HepG2 (cell line): ENCODE measurements around the gene DNAL4. TPM values are rescaled to one million over a fixed set of nuclear protein-coding genes. Genes with fewer than 3 reads are reported as not detected.

Experiments used
- BRD4 ChIP-seq: sonication (generic); formaldehyde crosslinking; IDR thresholded peaks from 2 replicates; pipeline ENCODE4 v1.4.0; 2020; ENCODE audit warnings: missing genetic modification reagents
- CBFB ChIP-seq: sonication (generic); formaldehyde crosslinking; IDR thresholded peaks from 2 replicates; pipeline ENCODE4 v1.4.0; 2020; ENCODE audit warnings: missing genetic modification reagents
- FOSL2 ChIP-seq: sonication (generic); formaldehyde crosslinking; IDR thresholded peaks from 2 replicates; pipeline ENCODE4 v1.4.0; 2020; ENCODE audit warnings: missing genetic modification reagents
- GTF2F1 ChIP-seq: fragments of 150-350 bp; IDR thresholded peaks from 2 replicates; pipeline ENCODE4 v1.6.1; 2014; ENCODE audit warnings: low read length
- NCOA2 ChIP-seq: sonication (generic); formaldehyde crosslinking; IDR thresholded peaks from 2 replicates; pipeline ENCODE4 v1.8.0; 2022; ENCODE audit warnings: inconsistent platforms
- PHF5A ChIP-seq: IDR thresholded peaks from one replicate; pipeline ENCODE4 v1.6.1; 2018; ENCODE audit warnings: low read depth, missing genetic modification reagents; ENCODE audit not compliant: unreplicated experiment
- POLR2G ChIP-seq: fragments of 200-400 bp; formaldehyde crosslinking; IDR thresholded peaks from 2 replicates; pipeline ENCODE4 v1.6.1; 2018; ENCODE audit warnings: mild to moderate bottlenecking, low read depth, low read length, moderate library complexity
- SIN3A ChIP-seq: IDR thresholded peaks from 2 replicates; pipeline ENCODE4 v1.6.1; 2011; ENCODE audit warnings: low read depth, mild to moderate bottlenecking, control low read depth, low read length, borderline replicate concordance
- SNAPC2 ChIP-seq: sonication (generic); formaldehyde crosslinking; IDR thresholded peaks from 2 replicates; pipeline ENCODE4 v1.8.1; 2022; ENCODE audit warnings: mild to moderate bottlenecking, missing genetic modification reagents
- SNRNP70 ChIP-seq: fragments of 200-400 bp; formaldehyde crosslinking; IDR thresholded peaks from 2 replicates; pipeline ENCODE4 v1.6.1; 2017; ENCODE audit warnings: mild to moderate bottlenecking, low read depth, low read length, moderate library complexity
- SOX5 ChIP-seq: IDR thresholded peaks from 2 replicates; pipeline ENCODE4 v1.6.1; 2016; ENCODE audit warnings: borderline replicate concordance
- TGIF2 ChIP-seq: IDR thresholded peaks from 2 replicates; pipeline ENCODE4 v1.6.1; 2016; ENCODE audit warnings: control low read depth, missing compliant biosample characterization
- ZKSCAN1 ChIP-seq: fragments of 150-350 bp; IDR thresholded peaks from 2 replicates; pipeline ENCODE4 v1.6.1; 2014; ENCODE audit warnings: low read length
- ZNF30 ChIP-seq: sonication (generic); formaldehyde crosslinking; IDR thresholded peaks from 2 replicates; pipeline ENCODE4 v1.5.0; 2020; ENCODE audit warnings: mild to moderate bottlenecking, missing genetic modification reagents
- ZNF44 ChIP-seq: sonication (generic); formaldehyde crosslinking; IDR thresholded peaks from 2 replicates; pipeline ENCODE4 v1.5.1; 2020; ENCODE audit warnings: mild to moderate bottlenecking, missing genetic modification reagents
- ZNF552 ChIP-seq: sonication (generic); formaldehyde crosslinking; IDR thresholded peaks from 2 replicates; pipeline ENCODE4 v1.9.0; 2022; ENCODE audit warnings: missing genetic modification reagents, mild to moderate bottlenecking, borderline replicate concordance
- ZNF780A ChIP-seq: sonication (generic); formaldehyde crosslinking; IDR thresholded peaks from 2 replicates; pipeline ENCODE4 v1.8.0; 2022; ENCODE audit warnings: mild to moderate bottlenecking, missing genetic modification reagents, moderate library complexity
- ZNF841 ChIP-seq: sonication (generic); formaldehyde crosslinking; IDR thresholded peaks from 2 replicates; pipeline ENCODE4 v1.8.1; 2023; ENCODE audit warnings: missing genetic modification reagents, borderline replicate concordance
- ZSCAN12 ChIP-seq: sonication (generic); formaldehyde crosslinking; IDR thresholded peaks from 2 replicates; pipeline ENCODE4 v1.9.0; 2021; ENCODE audit warnings: mild to moderate bottlenecking, missing genetic modification reagents
- polyA plus RNA-seq, 8 experiments: library from polyadenylated mRNA; depleted of rRNA in 3 of 8; stranded (reverse) in 7 of 8; unstranded in 1 of 8; fragments of >200 nt; fragmentation: Illumina TruSeq in 4 of 8; extraction: Trizol in 4 of 8; gene quantifications; 2 replicates each; pipeline versions ENCODE4 v1.2.1 to v1.2.3, GENCODE V29; 2011 to 2016; ENCODE audit warnings: low read depth in 4 of 8, missing spikeins in 1 of 8, mixed read lengths in 1 of 8; ENCODE audit not compliant: insufficient read depth in 1 of 8
- total RNA-seq, 5 experiments: library from RNA; depleted of rRNA; stranded (reverse); fragments of >200 nt; fragmentation: Illumina TruSeq; extraction: Trizol; gene quantifications; 2 replicates each; pipeline ENCODE4 v1.2.3, GENCODE V29; 2016; ENCODE audit warnings: low read depth in 1 of 5
- TF ChIP-seq, protein P1 (sequence below): fragments of 450-650 bp; IDR thresholded peaks from 2 replicates; pipeline ENCODE4 v1.6.1; 2017
- TF ChIP-seq, protein P2 (sequence below): sonication (generic); formaldehyde crosslinking; IDR thresholded peaks from 2 replicates; pipeline ENCODE4 v1.4.0; 2020; ENCODE audit warnings: missing genetic modification reagents
- TF ChIP-seq, protein P3 (sequence below): sonication (generic); formaldehyde crosslinking; IDR thresholded peaks from 2 replicates; pipeline ENCODE4 v1.4.0; 2020; ENCODE audit warnings: low read depth, missing genetic modification reagents
- TF ChIP-seq, protein P4 (sequence below): sonication (generic); formaldehyde crosslinking; IDR thresholded peaks from 2 replicates; pipeline ENCODE4 v1.5.1; 2020; ENCODE audit warnings: missing genetic modification reagents, mild to moderate bottlenecking, borderline replicate concordance

DNAL4 gene
- total and polyA plus RNA-seq, 2 of the 13 experiments (the other 11 are each of a cell fraction or from before 2014, with no cell fraction given), result 8.0 to 10.7 TPM

DNA sequence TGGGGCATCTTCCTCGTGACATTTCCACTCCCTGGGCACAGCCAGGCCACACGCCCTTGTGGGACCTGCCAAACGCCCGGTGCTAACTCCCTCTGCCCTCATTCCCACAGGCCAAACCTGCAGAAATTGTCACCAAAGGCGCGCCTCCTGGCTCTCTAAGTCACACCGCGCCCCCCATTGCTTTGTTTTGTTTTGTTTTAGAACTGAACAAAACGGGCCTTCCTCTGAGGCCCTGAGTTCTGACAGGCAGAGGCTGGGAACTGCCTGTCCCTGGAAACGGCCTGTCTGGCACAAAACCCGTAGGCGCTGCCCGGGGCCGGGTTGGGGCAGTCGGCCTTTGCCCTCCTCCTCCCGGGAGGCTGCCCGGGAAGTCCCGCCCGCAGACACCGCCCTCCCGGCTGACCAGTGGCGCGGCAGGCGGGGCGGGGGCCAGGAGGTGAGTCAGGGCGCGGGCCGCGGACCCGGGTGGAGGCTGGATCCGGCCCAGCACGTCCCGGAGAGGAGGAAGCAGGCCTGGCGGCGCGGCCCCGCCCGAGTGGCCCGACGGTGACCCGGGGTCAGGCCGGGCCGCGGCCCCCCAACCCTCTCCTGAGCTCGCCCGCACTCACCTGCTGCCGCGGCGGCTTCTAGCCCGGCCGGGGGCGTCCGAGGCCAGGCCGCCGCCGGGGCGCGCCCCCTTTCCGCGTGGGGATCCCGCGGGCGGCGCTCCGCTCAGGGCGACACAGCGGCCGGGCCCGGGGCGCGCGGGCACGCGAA is 38.6 kb downstream of the DNAL4 start (continued):
- TF ChIP-seq, protein P1, sequence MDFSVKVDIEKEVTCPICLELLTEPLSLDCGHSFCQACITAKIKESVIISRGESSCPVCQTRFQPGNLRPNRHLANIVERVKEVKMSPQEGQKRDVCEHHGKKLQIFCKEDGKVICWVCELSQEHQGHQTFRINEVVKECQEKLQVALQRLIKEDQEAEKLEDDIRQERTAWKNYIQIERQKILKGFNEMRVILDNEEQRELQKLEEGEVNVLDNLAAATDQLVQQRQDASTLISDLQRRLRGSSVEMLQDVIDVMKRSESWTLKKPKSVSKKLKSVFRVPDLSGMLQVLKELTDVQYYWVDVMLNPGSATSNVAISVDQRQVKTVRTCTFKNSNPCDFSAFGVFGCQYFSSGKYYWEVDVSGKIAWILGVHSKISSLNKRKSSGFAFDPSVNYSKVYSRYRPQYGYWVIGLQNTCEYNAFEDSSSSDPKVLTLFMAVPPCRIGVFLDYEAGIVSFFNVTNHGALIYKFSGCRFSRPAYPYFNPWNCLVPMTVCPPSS, result no peak
- TF ChIP-seq ZNF780A (CRISPR knock-in tag) (no peak), GTF2F1 (no peak), SOX5 (CRISPR knock-in tag) (peak; percentile 56), SNRNP70 (no peak), PHF5A (CRISPR knock-in tag) (peak; percentile 45), SNAPC2 (CRISPR knock-in tag) (peak; percentile 45; the same call in 1 of the 2 replicates), FOSL2 (peak; percentile 92), ZNF44 (CRISPR knock-in tag) (no peak), ZNF841 (CRISPR knock-in tag) (no peak), ZNF552 (CRISPR knock-in tag) (no peak), ZNF30 (CRISPR knock-in tag) (no peak), CBFB (no peak), POLR2G (peak; percentile 72), BRD4 (CRISPR knock-in tag) (no peak; the same call in 1 of the 2 replicates), ZKSCAN1 (no peak), ZSCAN12 (CRISPR knock-in tag) (no peak), SIN3A (peak; percentile 55; the same call in 1 of the 2 replicates), NCOA2 (CRISPR knock-in tag) (no peak; the same call in 1 of the 2 replicates), TGIF2 (CRISPR knock-in tag) (no peak)
- TF ChIP-seq, protein P2, sequence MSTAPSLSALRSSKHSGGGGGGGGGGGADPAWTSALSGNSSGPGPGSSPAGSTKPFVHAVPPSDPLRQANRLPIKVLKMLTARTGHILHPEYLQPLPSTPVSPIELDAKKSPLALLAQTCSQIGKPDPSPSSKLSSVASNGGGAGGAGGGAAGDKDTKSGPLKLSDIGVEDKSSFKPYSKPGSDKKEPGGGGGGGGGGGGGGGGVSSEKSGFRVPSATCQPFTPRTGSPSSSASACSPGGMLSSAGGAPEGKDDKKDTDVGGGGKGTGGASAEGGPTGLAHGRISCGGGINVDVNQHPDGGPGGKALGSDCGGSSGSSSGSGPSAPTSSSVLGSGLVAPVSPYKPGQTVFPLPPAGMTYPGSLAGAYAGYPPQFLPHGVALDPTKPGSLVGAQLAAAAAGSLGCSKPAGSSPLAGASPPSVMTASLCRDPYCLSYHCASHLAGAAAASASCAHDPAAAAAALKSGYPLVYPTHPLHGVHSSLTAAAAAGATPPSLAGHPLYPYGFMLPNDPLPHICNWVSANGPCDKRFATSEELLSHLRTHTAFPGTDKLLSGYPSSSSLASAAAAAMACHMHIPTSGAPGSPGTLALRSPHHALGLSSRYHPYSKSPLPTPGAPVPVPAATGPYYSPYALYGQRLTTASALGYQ (CRISPR knock-in tag), result peak; percentile 61; the same call in 1 of the 2 replicates
- TF ChIP-seq, protein P3, sequence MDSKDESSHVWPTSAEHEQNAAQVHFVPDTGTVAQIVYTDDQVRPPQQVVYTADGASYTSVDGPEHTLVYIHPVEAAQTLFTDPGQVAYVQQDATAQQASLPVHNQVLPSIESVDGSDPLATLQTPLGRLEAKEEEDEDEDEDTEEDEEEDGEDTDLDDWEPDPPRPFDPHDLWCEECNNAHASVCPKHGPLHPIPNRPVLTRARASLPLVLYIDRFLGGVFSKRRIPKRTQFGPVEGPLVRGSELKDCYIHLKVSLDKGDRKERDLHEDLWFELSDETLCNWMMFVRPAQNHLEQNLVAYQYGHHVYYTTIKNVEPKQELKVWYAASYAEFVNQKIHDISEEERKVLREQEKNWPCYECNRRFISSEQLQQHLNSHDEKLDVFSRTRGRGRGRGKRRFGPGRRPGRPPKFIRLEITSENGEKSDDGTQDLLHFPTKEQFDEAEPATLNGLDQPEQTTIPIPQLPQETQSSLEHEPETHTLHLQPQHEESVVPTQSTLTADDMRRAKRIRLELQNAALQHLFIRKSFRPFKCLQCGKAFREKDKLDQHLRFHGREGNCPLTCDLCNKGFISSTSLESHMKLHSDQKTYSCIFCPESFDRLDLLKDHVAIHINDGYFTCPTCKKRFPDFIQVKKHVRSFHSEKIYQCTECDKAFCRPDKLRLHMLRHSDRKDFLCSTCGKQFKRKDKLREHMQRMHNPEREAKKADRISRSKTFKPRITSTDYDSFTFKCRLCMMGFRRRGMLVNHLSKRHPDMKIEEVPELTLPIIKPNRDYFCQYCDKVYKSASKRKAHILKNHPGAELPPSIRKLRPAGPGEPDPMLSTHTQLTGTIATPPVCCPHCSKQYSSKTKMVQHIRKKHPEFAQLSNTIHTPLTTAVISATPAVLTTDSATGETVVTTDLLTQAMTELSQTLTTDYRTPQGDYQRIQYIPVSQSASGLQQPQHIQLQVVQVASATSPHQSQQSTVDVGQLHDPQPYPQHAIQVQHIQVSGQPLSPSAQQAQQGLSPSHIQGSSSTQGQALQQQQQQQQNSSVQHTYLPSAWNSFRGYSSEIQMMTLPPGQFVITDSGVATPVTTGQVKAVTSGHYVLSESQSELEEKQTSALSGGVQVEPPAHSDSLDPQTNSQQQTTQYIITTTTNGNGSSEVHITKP, result no peak
- TF ChIP-seq, protein P4, sequence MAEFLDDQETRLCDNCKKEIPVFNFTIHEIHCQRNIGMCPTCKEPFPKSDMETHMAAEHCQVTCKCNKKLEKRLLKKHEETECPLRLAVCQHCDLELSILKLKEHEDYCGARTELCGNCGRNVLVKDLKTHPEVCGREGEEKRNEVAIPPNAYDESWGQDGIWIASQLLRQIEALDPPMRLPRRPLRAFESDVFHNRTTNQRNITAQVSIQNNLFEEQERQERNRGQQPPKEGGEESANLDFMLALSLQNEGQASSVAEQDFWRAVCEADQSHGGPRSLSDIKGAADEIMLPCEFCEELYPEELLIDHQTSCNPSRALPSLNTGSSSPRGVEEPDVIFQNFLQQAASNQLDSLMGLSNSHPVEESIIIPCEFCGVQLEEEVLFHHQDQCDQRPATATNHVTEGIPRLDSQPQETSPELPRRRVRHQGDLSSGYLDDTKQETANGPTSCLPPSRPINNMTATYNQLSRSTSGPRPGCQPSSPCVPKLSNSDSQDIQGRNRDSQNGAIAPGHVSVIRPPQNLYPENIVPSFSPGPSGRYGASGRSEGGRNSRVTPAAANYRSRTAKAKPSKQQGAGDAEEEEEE, result no peak
